ENCODE results near the gene NHSL2. TPM values are rescaled to one million over a fixed set of nuclear protein-coding genes. Genes with fewer than 3 reads are reported as not detected.
A peak's percentile ranks its signal among the peaks of the same experiment; 100 is the strongest.

Gene NHSL2
- polyA plus RNA-seq, 1 of the 3 experiments (the other 2 are of a cell fraction) = 0.61 TPM

GRCh38 chrX:72123471-72124185 is 213.0 kb downstream of the NHSL2 start (continued):
- TF ChIP-seq IRF3 (IDR thresholded peaks at IDR 0.05; ENCODE audit: low read depth, low read length) (no peak), JUND (IDR thresholded peaks at IDR 0.05) (no peak), RFX5 (IDR thresholded peaks at IDR 0.05; ENCODE audit: low read length) (no peak), USF2 (IDR thresholded peaks at IDR 0.05; ENCODE audit: borderline replicate concordance, low read depth, low read length) (no peak)

GRCh38 chrX:72124540-72125201 is 214.0 kb downstream of the NHSL2 start:
- Histone ChIP-seq H3K36me3 (replicated peaks in 1 of 2; ENCODE audit: control insufficient read depth in 1 of 2, insufficient read depth in 2 of 2, low read length in 1 of 2) (no peaks in the 10 kb centered on the region), H3K4me2 (no peak overlapping the region), H3K9me3 (no peaks in the 10 kb centered on the region), H3K4me3 (ENCODE audit: low read depth in 2 of 2, low read length in 1 of 2) (no peak overlapping the region), H4K20me1 (ENCODE audit: insufficient read depth) (no peaks in the 10 kb centered on the region), H3K27me3 (ENCODE audit: insufficient read depth) (no peaks in the 10 kb centered on the region), H3K27ac (ENCODE audit: low read depth in 2 of 2, low read length in 1 of 2) (peak overlapping the region in 1 of 2 experiments; percentile 93; a peak in 2 of 4 replicates), H3F3A (replicated peaks; ENCODE audit: insufficient read depth) (no peaks in the 10 kb centered on the region), H3K9me2 (no peaks in the 10 kb centered on the region), H3K79me2 (ENCODE audit: insufficient read depth) (no peaks in the 10 kb centered on the region), H3K4me1 (ENCODE audit: control insufficient read depth in 1 of 2, insufficient read depth in 2 of 2, low read depth in 1 of 2, low read length in 1 of 2) (peaks cover 14 to 86% of the 10 kb centered on the region in 2 experiments; a peak in 3 of 4 replicates), H2AFZ (ENCODE audit: low read depth) (no peak overlapping the region), H3K9ac (no peak overlapping the region)
- TF ChIP-seq EZH2phosphoT487 (IDR thresholded peaks at IDR 0.05; ENCODE audit: borderline replicate concordance, low read depth) = no peak
- TF ChIP-seq TEAD4 (IDR thresholded peaks at IDR 0.05; ENCODE audit: borderline replicate concordance, insufficient read depth) = no peak
- no peak for TF ChIP-seq GABPA (IDR thresholded peaks at IDR 0.05; ENCODE audit: low read depth)
- TF ChIP-seq SMC3 (IDR thresholded peaks at IDR 0.05; ENCODE audit: low read depth, low read length) = no peak
- no peak for TF ChIP-seq NRF1 (IDR thresholded peaks at IDR 0.05; ENCODE audit: low read depth, low read length)
- TF ChIP-seq FOSL2 (IDR thresholded peaks at IDR 0.05; ENCODE audit: borderline replicate concordance, low read depth) = no peak
- TF ChIP-seq EP300 (IDR thresholded peaks at IDR 0.05; ENCODE audit: borderline replicate concordance in 1 of 2, low read depth in 1 of 2, low read length in 1 of 2) = no peak
- TF ChIP-seq CHD2 (IDR thresholded peaks at IDR 0.05; ENCODE audit: low read length, partially characterized antibody) = no peak
- TF ChIP-seq JUND (IDR thresholded peaks at IDR 0.05) = no peak
- TF ChIP-seq USF2 (IDR thresholded peaks at IDR 0.05; ENCODE audit: borderline replicate concordance, low read depth, low read length) = no peak
- ChIA-PET POLR2A (no interaction called here), CTCF (interaction anchor here (0.6 to 15.8 kb wide), 14 partner anchors 9 to 126 kb away, joined by 3 to 257 read pairs (median 24); partner anchors contain the start of gene PIN4)
- 75% methylated on average over 8 of the region's 8 CpGs for WGBS (ENCODE audit: low lambda C conversion rate)
- DNase-seq = no peak
